OCI-LY1 (cell line): Measurements from ENCODE around the gene ATG4D.
"Not testable (repeated sequence)": the region's sequence is repeated elsewhere in the genome, so short reads cannot be mapped to it uniquely, and the experiment has no call there.

Experiments used
- H2AFZ ChIP-seq: fragments of 200-600 bp; sonication (generic), shearing (Covaris generic); 2 replicates; pipeline ENCODE4 v1.6.0; 2014; ENCODE audit warnings: antibody characterized with exemption, mild to moderate bottlenecking, low read length
- H3F3A ChIP-seq: fragments of 200-600 bp; sonication (generic), shearing (Covaris generic); 2 replicates; pipeline ENCODE4 v1.6.0; 2014; ENCODE audit warnings: mild to moderate bottlenecking, antibody characterized with exemption, low read length, moderate library complexity; ENCODE audit not compliant: insufficient read depth
- H3K27ac ChIP-seq: fragments of 200-600 bp; sonication (generic); 2 replicates; pipeline ENCODE4 v1.5.1; 2014; ENCODE audit warnings: low read length, mixed run types, mild to moderate bottlenecking, low read depth; ENCODE audit not compliant: poor library complexity, severe bottlenecking
- H3K27me3 ChIP-seq: fragments of 200-600 bp; sonication (generic); 2 replicates; pipeline ENCODE4 v1.6.0; 2014; ENCODE audit warnings: antibody characterized with exemption, mild to moderate bottlenecking, low read length, moderate library complexity; ENCODE audit not compliant: insufficient read depth
- H3K36me3 ChIP-seq: fragments of 200-600 bp; sonication (generic); 2 replicates; pipeline ENCODE4 v1.6.1; 2014; ENCODE audit warnings: mild to moderate bottlenecking, antibody characterized with exemption, low read length, moderate library complexity, mixed read lengths; ENCODE audit not compliant: insufficient read depth
- H3K4me1 ChIP-seq: fragments of 200-600 bp; sonication (generic); 2 replicates; pipeline ENCODE4 v1.5.1; 2014; ENCODE audit warnings: mild to moderate bottlenecking, low read length, moderate library complexity; ENCODE audit not compliant: insufficient read depth, severe bottlenecking
- H3K4me2 ChIP-seq: fragments of 200-600 bp; sonication (generic), shearing (Covaris generic); 2 replicates; pipeline ENCODE4 v1.6.1; 2014; ENCODE audit warnings: low read length
- H3K4me3 ChIP-seq: fragments of 200-600 bp; sonication (generic); 2 replicates; pipeline ENCODE4 v1.5.1; 2014; ENCODE audit warnings: low read length, low read depth, mild to moderate bottlenecking, mixed read lengths; ENCODE audit not compliant: poor library complexity, severe bottlenecking
- H3K79me2 ChIP-seq: fragments of 200-600 bp; shearing (Covaris generic); 2 replicates; pipeline ENCODE4 v1.6.1; 2016; ENCODE audit warnings: mixed run types, low read length, mixed read lengths; ENCODE audit not compliant: insufficient read depth
- H3K9ac ChIP-seq: fragments of 200-600 bp; sonication (generic), shearing (Covaris generic); 2 replicates; pipeline ENCODE4 v1.6.1; 2014; ENCODE audit warnings: mild to moderate bottlenecking, low read length, mixed read lengths
- H3K9me2 ChIP-seq: fragments of 200-600 bp; sonication (generic), shearing (Covaris generic); 2 replicates; pipeline ENCODE4 v1.6.1; 2014; ENCODE audit warnings: low read depth, mild to moderate bottlenecking, low read length, mixed read lengths
- H3K9me3 ChIP-seq: fragments of 200-600 bp; shearing (Covaris generic); 2 replicates; pipeline ENCODE4 v1.6.1; 2014; ENCODE audit warnings: low read length, mixed read lengths
- H4K20me1 ChIP-seq: fragments of 200-600 bp; sonication (generic), shearing (Covaris generic); 2 replicates; pipeline ENCODE4 v1.6.0; 2016; ENCODE audit warnings: mild to moderate bottlenecking, low read length; ENCODE audit not compliant: insufficient read depth
- CTCF ChIP-seq: fragments of 200-600 bp; sonication (generic), shearing (Covaris generic); IDR thresholded peaks from 2 replicates; pipeline ENCODE4 v1.5.1; 2017; ENCODE audit warnings: mild to moderate bottlenecking, antibody characterized with exemption, low read length, moderate library complexity, mixed read lengths
- EZH2 ChIP-seq: fragments of 200-600 bp; sonication (generic), shearing (Covaris generic); IDR thresholded peaks from 2 replicates; pipeline ENCODE4 v1.8.0; 2017; ENCODE audit warnings: borderline replicate concordance, mixed run types, mild to moderate bottlenecking, antibody characterized with exemption, low read length, moderate library complexity, mixed read lengths

ATG4D gene

GRCh38 chr19:10523135-10523636 is 20.5 kb upstream of the ATG4D start:
- H3K4me2 ChIP-seq = no peak overlapping the region
- H4K20me1 ChIP-seq = no peaks in the 10 kb centered on the region
- no peak for TF ChIP-seq CTCF
- no peaks in the 10 kb centered on the region for H3K36me3 ChIP-seq
- H3K27ac ChIP-seq = no peak overlapping the region
- H3K4me3 ChIP-seq = no peak overlapping the region
- no peak overlapping the region for H3K9ac ChIP-seq
- H2AFZ ChIP-seq = no peak overlapping the region
- H3K79me2 ChIP-seq = no peaks in the 10 kb centered on the region
- H3K9me2 ChIP-seq = no peaks in the 10 kb centered on the region
- no peaks in the 10 kb centered on the region for H3K9me3 ChIP-seq
- H3F3A ChIP-seq = no peaks in the 10 kb centered on the region
- H3K4me1 ChIP-seq = no peaks in the 10 kb centered on the region
- peaks cover 8% of the 10 kb centered on the region; the same call in 1 of the 2 replicates for H3K27me3 ChIP-seq

GRCh38 chr19:10525636-10526035 is 18.1 kb upstream of the ATG4D start:
- Histone ChIP-seq H3K9ac (no peak overlapping the region), H3K9me2 (no peaks in the 10 kb centered on the region), H3K27me3 (peaks cover 8% of the 10 kb centered on the region; the same call in 1 of the 2 replicates), H2AFZ (no peak overlapping the region), H3K4me3 (no peak overlapping the region), H3K9me3 (no peaks in the 10 kb centered on the region), H4K20me1 (no peaks in the 10 kb centered on the region), H3K27ac (no peak overlapping the region), H3F3A (no peaks in the 10 kb centered on the region), H3K79me2 (no peaks in the 10 kb centered on the region), H3K4me1 (no peaks in the 10 kb centered on the region), H3K4me2 (no peak overlapping the region), H3K36me3 (no peaks in the 10 kb centered on the region)
- no peak for TF ChIP-seq EZH2
- no peak for TF ChIP-seq CTCF

- not testable (repeated sequence) for H3K36me3 ChIP-seq
These were observed 16.8 kb upstream of the ATG4D start for GRCh38 chr19:10526887-10527286.

GRCh38 chr19:10532457-10532856 is 11.2 kb upstream of the ATG4D start:
- no peaks in the 10 kb centered on the region for H4K20me1 ChIP-seq
- no peaks in the 10 kb centered on the region for H3K27me3 ChIP-seq
- H3K9me2 ChIP-seq = no peaks in the 10 kb centered on the region
- H3K4me3 ChIP-seq = no peak overlapping the region
- H3K36me3 ChIP-seq = no peaks in the 10 kb centered on the region
- no peak overlapping the region for H3K9ac ChIP-seq
- H3K79me2 ChIP-seq = no peaks in the 10 kb centered on the region
- H2AFZ ChIP-seq = no peak overlapping the region
- H3K27ac ChIP-seq = no peak overlapping the region
- H3K4me2 ChIP-seq = no peak overlapping the region
- no peaks in the 10 kb centered on the region for H3K9me3 ChIP-seq
- no peaks in the 10 kb centered on the region for H3K4me1 ChIP-seq
- H3F3A ChIP-seq = no peaks in the 10 kb centered on the region
- TF ChIP-seq CTCF (no peak), EZH2 (no peak)

More at GRCh38 chr19:10526887-10527286, 16.8 kb upstream of the ATG4D start:
- H3K27ac ChIP-seq, H3K27me3 ChIP-seq, H3K79me2 ChIP-seq, H3K9me3 ChIP-seq, H3K4me3 ChIP-seq, H4K20me1 ChIP-seq, H3K4me2 ChIP-seq, H3F3A ChIP-seq, H3K4me1 ChIP-seq, H2AFZ ChIP-seq, H3K9me2 ChIP-seq, H3K9ac ChIP-seq: not testable (repeated sequence)
